D341Med (cell line): ENCODE data around the gene ITSN2.

Experiments used
- DNase-seq: peaks from one replicate; pipeline ENCODE4 v3.0.0; 2012; ENCODE audit warnings: low spot score

ITSN2 gene

GRCh38 chr2:24269265-24269664 is 91.1 kb downstream of the ITSN2 start:
- DNase-seq: no peak

DNA sequence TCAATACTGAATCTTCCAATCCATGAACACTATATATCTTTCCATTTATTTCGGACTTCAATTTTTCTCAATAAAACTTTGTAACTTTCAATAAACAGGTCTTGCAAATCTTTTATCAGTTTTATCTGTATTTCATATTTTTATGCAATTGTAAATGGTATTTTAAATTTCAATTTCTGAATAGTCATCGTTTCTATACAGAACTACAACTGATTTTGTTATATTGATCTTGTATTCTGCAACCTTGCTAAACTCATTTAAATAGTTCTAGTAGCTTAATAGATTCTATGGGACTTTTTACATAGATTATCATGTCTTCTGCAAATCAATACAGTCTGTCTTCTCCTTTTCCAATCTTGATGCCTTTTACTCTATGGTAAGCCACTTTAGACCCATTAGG is 95.1 kb downstream of the ITSN2 start:
- no peak for DNase-seq

- DNase-seq: no peak
Measured at GRCh38 chr2:24262421-24262970, 97.8 kb downstream of the ITSN2 start.

GRCh38 chr2:24261441-24261840 is 98.9 kb downstream of the ITSN2 start:
- DNase-seq: no peak

DNA sequence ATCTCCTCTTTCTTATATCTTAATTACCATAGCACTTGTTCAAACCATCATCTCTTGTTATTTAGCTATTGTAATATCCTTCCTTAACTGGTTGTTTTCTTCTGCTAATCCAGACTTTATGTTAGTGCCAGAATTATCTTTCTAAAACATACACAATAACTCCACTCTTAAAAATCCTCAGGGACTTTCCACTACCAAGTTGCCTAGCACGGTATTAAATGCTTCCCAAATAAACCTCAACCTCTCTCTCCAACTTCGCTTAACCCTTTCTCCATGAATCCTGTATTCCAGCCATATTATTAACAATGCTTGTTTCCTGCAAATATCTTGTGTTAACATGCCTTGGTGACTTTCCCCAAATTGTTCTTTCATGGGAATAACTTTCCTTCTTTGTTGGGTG is 101.0 kb downstream of the ITSN2 start:
- DNase-seq: no peak

GRCh38 chr2:24258718-24259117 is 101.6 kb downstream of the ITSN2 start:
- DNase-seq: no peak

DNA sequence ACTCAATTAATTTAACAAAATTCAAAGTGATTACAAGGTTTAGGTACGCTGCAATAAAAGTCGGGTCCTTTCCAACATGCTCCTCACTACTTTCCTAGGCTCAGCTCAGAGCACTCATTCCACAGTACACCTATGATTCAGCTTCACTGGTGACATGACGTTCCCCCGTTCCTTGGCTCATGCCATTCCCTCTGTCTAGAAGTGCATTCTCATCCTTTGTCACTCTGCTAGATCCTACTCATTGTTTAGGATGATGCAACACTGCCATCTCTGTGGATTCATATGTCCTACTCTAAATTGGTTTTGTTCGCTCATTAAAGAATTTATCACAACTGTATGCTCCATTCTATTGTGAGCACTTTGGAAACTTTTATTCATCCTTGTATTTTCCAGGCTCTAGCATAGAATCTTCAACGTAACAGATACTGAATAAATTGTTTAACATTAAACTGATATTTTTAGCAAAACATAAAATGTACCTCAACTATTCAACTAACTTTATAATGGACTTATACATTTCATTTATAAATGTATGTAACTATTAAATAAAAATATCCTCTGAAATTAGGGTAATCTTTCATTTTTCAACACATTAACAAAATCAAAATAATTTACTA is 106.9 kb downstream of the ITSN2 start:
- no peak for DNase-seq

DNA sequence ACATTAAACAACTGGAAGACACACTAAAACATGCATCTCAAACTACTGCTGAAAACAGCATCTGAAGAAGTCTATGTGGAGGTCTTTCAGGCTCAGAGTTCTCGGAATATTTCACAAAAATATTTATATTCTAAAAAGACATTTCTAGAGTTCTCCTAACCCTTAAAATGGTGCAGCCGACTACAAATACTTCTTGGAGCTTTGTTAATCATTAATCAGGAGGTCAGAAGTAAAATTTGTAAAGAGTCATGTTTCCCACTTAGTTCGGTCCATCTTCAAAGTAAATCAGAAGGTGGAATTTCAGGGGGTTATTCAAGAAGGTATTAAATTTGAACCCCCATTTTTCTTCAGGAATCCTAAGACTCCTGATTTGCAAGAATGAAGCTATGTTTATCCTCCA is 112.7 kb downstream of the ITSN2 start:
- DNase-seq: no peak

DNA sequence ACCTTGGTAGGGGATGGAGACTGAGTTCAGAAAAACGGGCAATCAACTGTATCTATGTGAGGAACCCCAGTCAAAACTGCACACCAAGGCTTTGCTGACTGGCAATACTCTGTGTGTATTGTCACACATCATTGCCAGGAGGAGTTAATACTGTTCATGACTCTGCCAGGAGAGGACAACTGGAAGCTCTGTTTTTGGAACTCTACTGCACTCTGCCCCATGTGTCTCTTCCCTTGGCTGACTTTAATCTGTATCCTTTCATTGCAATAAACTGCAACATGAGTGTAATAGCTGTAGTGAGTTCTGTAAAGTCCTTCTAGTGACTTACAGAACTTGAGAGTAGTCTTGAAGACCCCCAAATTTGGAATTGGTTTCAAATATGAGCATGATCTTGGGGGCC is 113.2 kb downstream of the ITSN2 start:
- no peak for DNase-seq

GRCh38 chr2:24245986-24246776 is 114.2 kb downstream of the ITSN2 start:
- DNase-seq: no peak

DNA sequence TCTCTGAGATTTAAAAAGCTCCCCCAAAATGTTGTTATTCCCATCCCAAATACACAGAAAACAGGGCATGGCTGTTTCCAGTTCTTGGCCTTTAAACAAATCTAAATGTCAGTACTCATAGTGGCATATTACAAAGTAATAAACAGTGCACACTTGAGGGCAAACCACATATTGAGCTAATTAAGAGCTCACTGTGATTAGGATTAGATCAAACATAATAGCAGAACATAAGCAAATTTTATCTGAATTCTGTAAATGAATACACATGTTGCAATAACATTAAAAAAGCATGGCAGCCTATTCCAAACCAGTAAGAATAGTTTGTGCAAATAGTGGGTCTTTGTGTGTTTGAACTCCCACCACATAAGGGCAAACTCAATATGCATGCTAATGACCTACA is 118.8 kb downstream of the ITSN2 start:
- no peak for DNase-seq

GRCh38 chr2:24239553-24239952 is 120.8 kb downstream of the ITSN2 start:
- DNase-seq: no peak

DNA sequence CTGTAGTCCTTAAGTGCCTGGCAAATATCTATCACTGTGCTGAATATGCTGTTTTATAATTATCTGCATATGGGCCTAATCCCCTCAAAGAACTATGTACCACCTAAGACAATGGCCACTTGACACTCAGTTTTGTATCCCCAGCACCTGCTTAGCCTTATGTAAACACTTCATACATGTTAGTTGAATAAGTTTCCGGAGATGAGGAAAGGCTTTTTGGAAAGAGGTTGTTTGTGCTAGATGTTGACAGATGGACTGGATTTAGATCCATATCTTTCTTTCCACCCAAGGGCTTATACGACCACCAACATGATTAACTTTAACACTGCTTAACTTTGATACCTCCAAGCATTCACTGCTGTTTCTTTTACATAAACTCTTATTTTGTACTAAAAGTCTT is 122.2 kb downstream of the ITSN2 start:
- no peak for DNase-seq

- DNase-seq: no peak
Measured at GRCh38 chr2:24237313-24237712, 123.0 kb downstream of the ITSN2 start.

- no peak for DNase-seq
Measured at GRCh38 chr2:24233321-24233720, 127.0 kb downstream of the ITSN2 start.

DNA sequence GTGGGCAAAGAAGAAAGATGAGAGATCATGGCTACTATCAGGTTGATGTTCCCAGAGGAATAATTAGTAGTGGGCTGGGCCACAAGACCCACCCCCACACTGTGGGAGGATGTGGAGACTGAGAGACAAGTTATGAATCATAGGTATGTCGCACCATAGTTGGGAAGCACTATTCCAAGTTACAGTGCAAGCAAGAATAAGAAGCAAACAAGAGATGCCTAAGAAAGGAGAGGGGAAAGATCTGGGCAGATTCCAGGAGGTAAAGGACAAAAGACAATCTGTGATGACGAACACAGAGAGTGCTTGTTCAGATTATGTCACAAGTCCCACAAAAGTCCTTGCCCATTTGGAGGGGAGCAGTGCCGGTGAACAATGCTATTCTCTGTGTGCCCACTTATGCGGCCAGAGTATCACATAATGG is 128.9 kb downstream of the ITSN2 start:
- no peak for DNase-seq

- no peak for DNase-seq
Measured at GRCh38 chr2:24228470-24228869, 131.9 kb downstream of the ITSN2 start.

GRCh38 chr2:24225499-24226242 is 134.7 kb downstream of the ITSN2 start:
- no peak for DNase-seq

DNA sequence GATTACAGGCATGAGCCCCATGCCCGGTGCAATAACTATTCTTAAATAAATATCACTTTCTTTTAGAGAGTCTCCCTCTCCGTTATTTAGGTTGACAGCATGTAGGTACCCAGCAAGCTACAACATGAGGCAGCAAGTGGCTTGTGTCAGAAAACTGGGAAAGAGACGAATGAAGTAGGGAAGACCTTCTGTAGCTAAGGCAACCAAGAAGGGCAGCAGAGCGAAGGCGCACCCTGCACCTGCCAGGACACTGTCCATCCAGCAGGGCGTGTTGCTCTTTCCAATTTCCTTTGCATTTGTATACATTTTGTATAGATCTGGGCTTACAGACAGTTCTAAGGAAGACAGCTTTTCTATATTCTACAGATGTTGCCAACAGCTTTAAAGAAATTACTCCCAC is 137.4 kb downstream of the ITSN2 start:
- no peak for DNase-seq

- no peak for DNase-seq
Measured at GRCh38 chr2:24221343-24222050, 138.8 kb downstream of the ITSN2 start.

- DNase-seq: no peak
Measured at GRCh38 chr2:24220554-24221291, 139.6 kb downstream of the ITSN2 start.

DNA sequence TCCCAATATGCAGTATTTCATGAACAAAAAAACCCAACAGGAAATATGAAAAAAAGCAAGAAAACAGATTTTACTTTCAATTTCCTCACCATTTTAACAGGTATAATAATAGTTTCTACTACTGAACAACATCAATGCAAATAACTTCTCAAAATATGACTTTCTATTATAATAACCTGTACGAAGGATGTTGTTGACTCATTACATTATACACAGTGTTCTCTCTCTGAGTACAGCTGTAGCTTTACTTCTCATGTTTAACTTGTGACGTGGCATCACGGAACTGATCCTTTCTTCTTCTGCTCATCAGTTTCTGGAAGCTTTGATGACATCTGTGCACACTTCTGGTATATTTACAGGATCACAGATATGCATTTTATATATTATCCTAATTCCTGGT is 145.5 kb downstream of the ITSN2 start:
- DNase-seq: no peak
